ENCODE data around the gene IGFBPL1.

Gene IGFBPL1

DNA sequence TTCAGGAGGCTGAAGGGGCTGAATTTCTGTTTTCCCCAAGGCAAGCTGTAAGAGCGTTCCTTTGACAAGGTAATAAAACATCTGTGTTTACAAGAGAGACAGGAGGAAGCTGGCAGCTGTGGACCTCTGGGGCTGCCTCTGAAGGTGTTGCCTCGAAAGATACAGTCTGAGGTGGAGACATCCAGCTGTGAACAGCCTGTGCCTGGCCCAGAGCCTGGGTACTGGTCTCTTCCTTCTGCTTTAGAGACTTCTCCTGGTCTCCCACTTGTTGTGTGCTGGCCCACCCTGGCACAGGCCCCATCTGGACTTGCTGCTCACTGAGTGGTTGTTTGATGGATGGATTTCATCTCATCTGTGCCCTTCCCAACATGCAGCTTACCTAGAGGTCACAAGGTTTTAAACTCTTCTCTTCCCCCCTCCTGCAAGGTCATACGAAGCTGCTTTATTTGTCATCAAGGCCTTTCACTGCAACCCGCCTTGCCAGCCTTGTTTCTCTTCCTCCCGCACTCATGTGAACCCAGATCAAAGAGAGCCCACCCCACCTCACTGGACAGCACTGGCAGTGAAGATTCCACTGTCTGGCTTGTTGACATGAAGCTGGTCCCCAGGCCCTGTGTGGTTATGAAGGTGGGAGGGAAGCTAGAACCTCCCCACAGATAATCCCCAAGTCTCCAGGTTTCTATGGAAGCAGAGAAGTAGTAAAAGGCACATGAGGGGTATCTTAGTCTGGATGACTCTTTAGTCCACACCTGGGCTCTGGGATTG, 66.7 kb downstream of the IGFBPL1 start:
- no peak for DNase-seq

DNA sequence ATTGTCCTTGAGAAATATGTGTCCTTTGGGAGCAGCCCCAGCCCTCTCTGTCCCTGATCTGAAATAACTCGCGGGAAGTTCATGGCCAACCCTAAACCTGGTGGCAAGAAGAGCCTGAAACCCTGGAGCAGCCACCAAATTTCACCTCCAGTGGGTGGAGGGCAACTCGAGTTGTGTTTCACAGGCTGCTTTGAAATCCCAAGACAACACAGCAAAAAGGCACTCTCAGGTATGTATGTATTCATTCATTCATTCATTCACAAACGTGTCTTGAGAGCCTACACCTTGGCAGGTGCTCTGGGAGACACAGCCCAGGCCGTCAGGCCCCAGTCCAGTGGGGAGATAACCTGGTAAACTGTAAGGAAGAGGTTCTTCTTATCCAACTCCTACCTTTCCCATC, 67.4 kb downstream of the IGFBPL1 start:
- no peak for DNase-seq
